ENCODE data around the gene MBNL2. TPM values are rescaled to one million over a fixed set of nuclear protein-coding genes. Genes with fewer than 3 reads are reported as not detected.

Gene MBNL2
- total and polyA plus RNA-seq, 4 donors: 13.3 to 108 (median 39.3) TPM

DNA sequence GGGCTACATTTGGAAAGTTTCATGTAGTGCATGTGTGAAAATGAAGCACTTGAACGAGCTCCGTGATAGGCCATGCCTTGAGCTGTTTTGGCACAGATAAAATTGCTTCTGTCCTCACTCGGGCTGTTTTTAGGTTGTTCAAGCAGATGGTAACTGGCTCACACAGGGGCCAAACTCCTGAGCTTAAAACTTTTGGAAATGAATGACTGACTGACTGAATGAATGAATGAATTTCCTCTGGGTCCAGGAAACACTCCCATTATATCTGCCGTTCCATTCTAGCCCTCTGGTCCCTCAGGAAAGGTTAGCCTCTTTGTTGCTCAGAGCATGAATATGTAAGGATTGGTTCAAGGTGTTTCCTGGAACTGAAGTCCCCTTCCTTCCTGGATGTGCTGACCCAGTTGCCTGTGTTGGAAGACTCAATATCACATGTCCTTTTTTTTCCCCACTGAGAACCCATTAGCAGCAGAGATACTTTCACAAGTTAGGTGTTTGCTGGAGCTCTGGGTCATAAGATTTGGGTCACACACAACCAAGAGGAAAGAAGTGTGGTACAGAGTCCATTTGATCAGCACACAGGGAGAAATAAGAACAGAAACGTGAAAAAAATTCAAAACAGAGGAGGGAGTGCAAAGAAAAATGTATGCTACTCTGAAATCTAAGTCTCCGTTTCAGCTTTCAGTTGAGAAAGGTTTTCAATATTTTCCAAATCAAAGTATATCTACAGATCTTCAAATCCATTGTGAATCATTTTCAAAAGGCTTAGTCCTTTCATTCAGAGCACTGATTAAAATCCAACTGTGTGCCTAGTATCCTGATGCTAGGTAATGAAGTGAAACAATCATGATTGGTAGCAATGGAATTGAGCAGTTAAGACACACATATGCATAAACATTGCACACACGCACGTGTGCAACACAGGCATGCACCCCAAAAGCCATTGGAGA lies 18.9 kb downstream of the MBNL2 start:
- Histone ChIP-seq H3K27me3 (ENCODE audit: control insufficient read depth in 3 of 3, insufficient read depth in 3 of 3, low read length in 2 of 3) (no peaks in the 10 kb centered on the region), H3K9me3 (ENCODE audit: control insufficient read depth in 4 of 4, insufficient read depth in 3 of 4, low read length in 3 of 4) (no peaks in the 10 kb centered on the region), H3K4me1 (ENCODE audit: control insufficient read depth in 5 of 5, insufficient read depth in 5 of 5, low read length in 5 of 5) (peaks cover 27 to 86% (median 58%) of the 10 kb centered on the region in 5 donors), H3K9ac (ENCODE audit: insufficient read depth in 1 of 2, low read length in 2 of 2) (no peak overlapping the region), H3K36me3 (ENCODE audit: control insufficient read depth in 4 of 4, insufficient read depth in 4 of 4, low read length in 4 of 4) (peaks cover 0 to 19% (median 6%) of the 10 kb centered on the region in 4 donors), H3K4me3 (no peak overlapping the region), H3K27ac (ENCODE audit: low read depth in 1 of 2, low read length in 1 of 2) (peak overlapping the region; percentile 26 to 65)
- ATAC-seq (ENCODE audit: insufficient read depth, low FRiP score) (no peak), DNase-seq (peak in 2 of 3 donors; percentile 36 to 61)
- no peak for TF ChIP-seq CTCF (IDR thresholded peaks at IDR 0.05; ENCODE audit: control extremely low read depth, extremely low read depth)
- WGBS, 2 donors: 55 to 76% methylated on average over 8 of the region's 8 CpGs

- H3K4me1 ChIP-seq (ENCODE audit: control insufficient read depth in 5 of 5, insufficient read depth in 5 of 5, low read length in 5 of 5): peaks cover 25 to 86% (median 58%) of the 10 kb centered on the region in 5 donors
- H3K4me3 ChIP-seq: no peak overlapping the region
- H3K36me3 ChIP-seq (ENCODE audit: control insufficient read depth in 4 of 4, insufficient read depth in 4 of 4, low read length in 4 of 4): peaks cover 0 to 19% (median 6%) of the 10 kb centered on the region in 4 donors
- TF ChIP-seq CTCF (IDR thresholded peaks at IDR 0.05; ENCODE audit: control extremely low read depth, extremely low read depth): no peak
- no peak for ATAC-seq (ENCODE audit: insufficient read depth, low FRiP score)
- peak overlapping the region; percentile 40 to 46 for H3K27ac ChIP-seq (ENCODE audit: low read depth in 1 of 2, low read length in 1 of 2)
- DNase-seq: peak in 2 of 3 donors; percentile 50 to 66
- no peaks in the 10 kb centered on the region for H3K27me3 ChIP-seq (ENCODE audit: control insufficient read depth in 3 of 3, insufficient read depth in 3 of 3, low read length in 2 of 3)
- WGBS, 2 donors: 31 to 52% methylated on average over 5 of the region's 5 CpGs
- H3K9ac ChIP-seq (ENCODE audit: insufficient read depth in 1 of 2, low read length in 2 of 2): no peak overlapping the region
- H3K9me3 ChIP-seq (ENCODE audit: control insufficient read depth in 4 of 4, insufficient read depth in 3 of 4, low read length in 3 of 4): no peaks in the 10 kb centered on the region
These were observed 19.6 kb downstream of the MBNL2 start for GRCh38 chr13:97241761-97242160.

- DNase-seq: peak in 1 of 3 donors; percentile 31
- H3K4me1 ChIP-seq (ENCODE audit: control insufficient read depth in 5 of 5, insufficient read depth in 5 of 5, low read length in 5 of 5): peaks cover 23 to 88% (median 57%) of the 10 kb centered on the region in 5 donors
- 76 to 86% methylated on average over 13 of the region's 13 CpGs for WGBS, 2 donors
These were observed 20.8 kb downstream of the MBNL2 start for GRCh38 chr13:97242755-97243497.

More at GRCh38 chr13:97242755-97243497, 20.8 kb downstream of the MBNL2 start:
- Histone ChIP-seq H3K36me3 (ENCODE audit: control insufficient read depth in 4 of 4, insufficient read depth in 4 of 4, low read length in 4 of 4) (peaks cover 0 to 19% (median 6%) of the 10 kb centered on the region in 4 donors), H3K9ac (ENCODE audit: insufficient read depth in 1 of 2, low read length in 2 of 2) (peak overlapping the region in 1 of 2 donors; percentile 72), H3K27ac (ENCODE audit: low read depth in 1 of 2, low read length in 1 of 2) (peak overlapping the region; percentile 46 to 74), H3K4me3 (no peak overlapping the region), H3K9me3 (ENCODE audit: control insufficient read depth in 4 of 4, insufficient read depth in 3 of 4, low read length in 3 of 4) (no peaks in the 10 kb centered on the region), H3K27me3 (ENCODE audit: control insufficient read depth in 3 of 3, insufficient read depth in 3 of 3, low read length in 2 of 3) (no peaks in the 10 kb centered on the region)
- no peak for TF ChIP-seq CTCF (IDR thresholded peaks at IDR 0.05; ENCODE audit: control extremely low read depth, extremely low read depth)
- ATAC-seq (ENCODE audit: insufficient read depth, low FRiP score): no peak
